Activated B cell treated with CpG ODN at 0.5 μM for 24 hours (primary cell): Measurements from ENCODE around the gene RNF175. TPM values are rescaled to one million over a fixed set of nuclear protein-coding genes. Genes with fewer than 3 reads are reported as not detected.

Experiments used
- ATAC-seq: fragments of 200-7000 bp; cut with Tn5 transposase; one replicate; pipeline ENCODE4 v1.10.0; 2021; ENCODE audit warnings: low read depth, mild to moderate bottlenecking, moderate library complexity
- CTCF ChIA-PET: fragments of 350-600 bp; sonication (Branson Sonifier 250); formaldehyde crosslinking; loops from one replicate; lab custom pipeline; 2021; ENCODE audit warnings: antibody characterized with exemption; lab: Charles Lee
- POLR2A ChIA-PET: fragments of 350-600 bp; sonication (Branson Sonifier 250); formaldehyde crosslinking; loops from one replicate; lab custom pipeline; 2021; ENCODE audit warnings: antibody characterized with exemption; lab: Charles Lee
- DNase-seq: peaks from one replicate; pipeline ENCODE4 v3.0.0; 2022
- H3K27ac Mint-ChIP-seq: one replicate; pipeline ENCODE4 v1.8.0; 2020; ENCODE audit warnings: mixed read lengths
- H3K27me3 Mint-ChIP-seq: one replicate; pipeline ENCODE4 v1.8.0; 2021; ENCODE audit warnings: mixed read lengths
- H3K36me3 Mint-ChIP-seq: one replicate; pipeline ENCODE4 v1.8.0; 2021; ENCODE audit warnings: low read depth, mixed read lengths
- H3K4me1 Mint-ChIP-seq: one replicate; pipeline ENCODE4 v1.8.0; 2021; ENCODE audit warnings: mixed read lengths
- H3K4me3 Mint-ChIP-seq: one replicate; pipeline ENCODE4 v1.8.0; 2020; ENCODE audit warnings: mild to moderate bottlenecking, mixed read lengths
- H3K9me3 Mint-ChIP-seq: one replicate; pipeline ENCODE4 v1.8.0; 2020; ENCODE audit warnings: mixed read lengths
- CTCF ChIP-seq: fragments of 200-600 bp; IDR thresholded peaks from one replicate; pipeline ENCODE4 v1.8.0; 2022; ENCODE audit warnings: antibody characterized with exemption, mild to moderate bottlenecking
- intact Hi-C: fragments of 100-400 bp; cut with micrococcal nuclease; formaldehyde crosslinking; loops from one replicate; pipeline ENCODE4 v1.15.1; 2024
- total RNA-seq: library from RNA; stranded (reverse); gene quantifications from 2 replicates; pipeline ENCODE4 v1.2.3, GENCODE V29; 2022

RNF175 gene
- total RNA-seq, 1 donor from 2014 or later, result not detected

GRCh38 chr4:153750197-153750817 is 9.5 kb downstream of the RNF175 start:
- no peaks in the 10 kb centered on the region for H3K4me1 Mint-ChIP-seq
- H3K36me3 Mint-ChIP-seq, result no peaks in the 10 kb centered on the region
- peaks cover 13% of the 10 kb centered on the region for H3K27me3 Mint-ChIP-seq
- intact Hi-C loops, result loop anchor here (1.0 to 5.0 kb wide), 7 partner anchors 107 to 904 kb away; partner anchors contain the start of gene MND1
- peaks cover 3% of the 10 kb centered on the region for H3K9me3 Mint-ChIP-seq
- POLR2A ChIA-PET, result interaction anchor here (0.6 kb wide), 1 partner anchor 280 kb away, joined by 3 read pairs; no protein-coding TSS in a partner anchor
- DNase-seq (no peak), ATAC-seq (peak; percentile 57)
- CTCF ChIA-PET, result interaction anchor here (0.6 to 2.8 kb wide), 19 partner anchors 9 to 904 kb away, joined by 3 to 36 read pairs (median 3); no protein-coding TSS in a partner anchor
- no peak overlapping the region for H3K27ac Mint-ChIP-seq
- peak; percentile 19 for TF ChIP-seq CTCF
- no peak overlapping the region for H3K4me3 Mint-ChIP-seq

- H3K4me1 Mint-ChIP-seq, result no peaks in the 10 kb centered on the region
- no peak for TF ChIP-seq CTCF
- DNase-seq, result no peak
- ChIA-PET POLR2A (no interaction called here), CTCF (interaction anchor here (1.3 to 2.8 kb wide), 3 partner anchors 105 to 403 kb away, joined by 4 to 31 read pairs (median 4); no protein-coding TSS in a partner anchor)
- H3K27me3 Mint-ChIP-seq, result peaks cover 7% of the 10 kb centered on the region
- H3K4me3 Mint-ChIP-seq, result no peak overlapping the region
- H3K36me3 Mint-ChIP-seq, result no peaks in the 10 kb centered on the region
- no peak overlapping the region for H3K27ac Mint-ChIP-seq
- intact Hi-C loops, result no loop called here
- no peaks in the 10 kb centered on the region for H3K9me3 Mint-ChIP-seq
- no peak for ATAC-seq
Observed at GRCh38 chr4:153748378-153748777, 11.4 kb downstream of the RNF175 start.

- no peak overlapping the region for H3K4me3 Mint-ChIP-seq
- TF ChIP-seq CTCF, result no peak
- peaks cover 7% of the 10 kb centered on the region for H3K27me3 Mint-ChIP-seq
- DNase-seq, result no peak
- no peaks in the 10 kb centered on the region for H3K4me1 Mint-ChIP-seq
- ChIA-PET CTCF (interaction anchor here (1.0 to 1.6 kb wide), 3 partner anchors 97 to 664 kb away, joined by 3 to 4 read pairs (median 3); no protein-coding TSS in a partner anchor), POLR2A (no interaction called here)
- no peak overlapping the region for H3K27ac Mint-ChIP-seq
- no peaks in the 10 kb centered on the region for H3K9me3 Mint-ChIP-seq
- ATAC-seq, result no peak
- H3K36me3 Mint-ChIP-seq, result no peaks in the 10 kb centered on the region
- intact Hi-C loops, result no loop called here
Observed at GRCh38 chr4:153747406-153747955, 12.3 kb downstream of the RNF175 start.

- no peak for TF ChIP-seq CTCF
- peaks cover 2% of the 10 kb centered on the region for H3K9me3 Mint-ChIP-seq
- H3K27ac Mint-ChIP-seq, result no peak overlapping the region
- H3K4me1 Mint-ChIP-seq, result no peaks in the 10 kb centered on the region
- ChIA-PET CTCF (no interaction called here), POLR2A (no interaction called here)
- intact Hi-C loops, result no loop called here
- no peak overlapping the region for H3K4me3 Mint-ChIP-seq
- peaks cover 2% of the 10 kb centered on the region for H3K27me3 Mint-ChIP-seq
- no peaks in the 10 kb centered on the region for H3K36me3 Mint-ChIP-seq
- DNase-seq (no peak), ATAC-seq (no peak)
Observed at GRCh38 chr4:153745651-153746050, 14.2 kb downstream of the RNF175 start.

- ATAC-seq (no peak), DNase-seq (no peak)
- Mint-ChIP-seq H3K27ac (no peak overlapping the region), H3K27me3 (no peaks in the 10 kb centered on the region), H3K9me3 (peaks cover 5% of the 10 kb centered on the region), H3K4me3 (no peak overlapping the region), H3K4me1 (no peaks in the 10 kb centered on the region), H3K36me3 (no peaks in the 10 kb centered on the region)
- TF ChIP-seq CTCF, result no peak
- POLR2A ChIA-PET, result interaction anchor here (0.6 kb wide), 1 partner anchor 416 kb away, joined by 4 read pairs; no protein-coding TSS in a partner anchor
- CTCF ChIA-PET, result interaction anchor here (1.6 to 1.7 kb wide), 2 partner anchors 9 to 97 kb away, joined by 4 to 6 read pairs; no protein-coding TSS in a partner anchor
- intact Hi-C loops, result no loop called here
Observed at GRCh38 chr4:153741541-153741940, 18.3 kb downstream of the RNF175 start.
